Muscle layer of duodenum (tissue), 2 donors: Measurements from ENCODE around the gene PDCD1LG2.
"Not testable (repeated sequence)": the region's sequence is repeated elsewhere in the genome, so short reads cannot be mapped to it uniquely, and the experiment has no call there.

Source experiments
- H3K27ac ChIP-seq: one replicate; pipeline ENCODE4 v1.7.0; 2013; ENCODE audit warnings: mild to moderate bottlenecking, low read length
- H3K27me3 ChIP-seq: one replicate; pipeline ENCODE4 v1.7.0; 2013; ENCODE audit warnings: low read depth, mild to moderate bottlenecking, control low read depth, low read length
- H3K36me3 ChIP-seq, 2 donors: one replicate each; pipeline ENCODE4 v1.7.0; 2013; ENCODE audit warnings: low read length in 2 of 2, control low read depth in 1 of 2, mild to moderate bottlenecking in 1 of 2; ENCODE audit not compliant: insufficient read depth in 2 of 2, control insufficient read depth in 1 of 2
- H3K4me1 ChIP-seq, 2 donors: one replicate each; pipeline ENCODE4 v1.7.0; 2013; ENCODE audit warnings: low read length in 2 of 2, mild to moderate bottlenecking in 2 of 2, control low read depth in 1 of 2, moderate library complexity in 1 of 2; ENCODE audit not compliant: insufficient read depth in 2 of 2, control insufficient read depth in 1 of 2
- H3K4me3 ChIP-seq, 2 donors: one replicate each; pipeline ENCODE4 v1.7.0; 2013; ENCODE audit warnings: low read length in 2 of 2, low read depth in 1 of 2, mild to moderate bottlenecking in 1 of 2
- H3K9me3 ChIP-seq, 2 donors: one replicate each; pipeline ENCODE4 v1.7.0; 2013; ENCODE audit warnings: low read length in 2 of 2, control low read depth in 1 of 2, mild to moderate bottlenecking in 1 of 2; ENCODE audit not compliant: control insufficient read depth in 1 of 2
- donor health status: healthy.

PDCD1LG2 gene

DNA sequence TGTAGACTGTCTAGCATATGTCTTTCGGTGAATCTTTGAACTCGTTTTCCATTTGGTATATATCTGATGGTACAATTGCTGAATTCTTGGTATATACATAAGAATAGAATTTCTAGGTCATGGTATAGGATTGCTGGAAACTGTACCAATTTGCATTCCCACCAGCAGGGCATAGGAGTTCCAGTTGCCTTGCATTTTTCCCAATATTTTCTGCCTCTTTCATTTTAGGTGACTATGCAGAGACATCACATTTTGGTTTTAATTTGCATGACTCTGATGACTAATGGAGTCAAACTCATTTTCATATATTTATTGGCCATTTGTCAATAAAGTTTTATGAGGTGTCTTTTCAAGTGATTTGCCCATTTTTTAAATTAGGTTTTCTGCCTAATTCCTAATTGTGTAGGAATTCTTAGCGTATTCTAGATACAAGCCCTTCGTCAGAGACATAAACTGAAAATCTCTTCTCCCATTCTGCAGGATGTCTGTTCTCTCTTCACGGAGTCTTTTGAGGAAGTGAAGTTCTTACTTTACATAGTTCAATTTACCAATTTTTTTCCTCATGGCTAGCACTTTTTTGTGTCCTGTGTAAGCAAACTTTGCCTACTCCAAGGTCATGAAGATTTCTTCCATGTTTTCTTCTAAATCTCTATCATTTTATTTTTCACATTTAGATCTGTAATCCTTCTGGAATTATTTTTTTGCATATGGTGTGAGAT is 28.9 kb upstream of the PDCD1LG2 start:
- Histone ChIP-seq H3K4me3 (no peak overlapping the region), H3K36me3 (no peaks in the 10 kb centered on the region), H3K9me3 (no peaks in the 10 kb centered on the region), H3K4me1 (no peaks in the 10 kb centered on the region), H3K27ac (no peak overlapping the region), H3K27me3 (no peaks in the 10 kb centered on the region)

DNA sequence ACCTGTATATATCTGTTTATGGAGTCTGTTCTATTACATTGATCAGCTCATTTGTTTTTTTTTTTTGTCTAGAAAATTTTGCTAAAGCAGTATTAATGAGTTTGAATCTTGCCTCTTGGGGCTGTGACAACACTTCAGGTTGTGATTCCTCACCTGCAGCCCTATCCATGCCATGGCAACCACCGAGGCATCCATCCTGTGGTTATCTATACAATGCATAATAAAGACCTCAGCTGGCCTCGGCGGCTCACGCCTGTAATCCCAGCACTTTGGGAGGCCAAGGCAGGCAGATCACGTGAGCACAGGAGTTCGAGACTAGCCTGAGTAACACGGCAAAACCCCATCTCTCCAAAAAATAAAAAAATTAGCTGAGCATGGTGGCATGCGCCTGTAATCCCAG is 28.1 kb upstream of the PDCD1LG2 start:
- no peaks in the 10 kb centered on the region for H3K36me3 ChIP-seq
- no peak overlapping the region for H3K4me3 ChIP-seq
- H3K27me3 ChIP-seq: no peaks in the 10 kb centered on the region
- H3K4me1 ChIP-seq: no peaks in the 10 kb centered on the region
- H3K27ac ChIP-seq: no peak overlapping the region
- H3K9me3 ChIP-seq: no peaks in the 10 kb centered on the region

DNA sequence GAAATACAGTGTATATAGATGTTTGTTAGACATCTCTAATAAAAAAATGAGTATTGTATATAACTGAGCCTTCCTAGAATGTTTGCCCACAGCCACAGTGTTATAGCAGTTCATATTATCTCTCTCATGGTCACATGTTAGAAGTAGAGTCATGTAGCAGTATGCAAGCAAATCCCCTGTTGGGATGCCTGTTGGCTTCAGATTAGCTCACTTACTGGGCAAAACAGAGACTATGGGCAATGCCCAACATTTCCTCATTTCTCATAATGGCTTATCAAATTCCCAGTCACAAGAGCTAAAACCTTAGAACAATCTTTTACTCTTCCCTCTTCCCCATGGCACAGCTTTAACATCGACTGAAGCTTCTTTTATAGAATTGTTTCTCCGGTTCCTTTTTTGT is 27.0 kb upstream of the PDCD1LG2 start:
- H3K36me3 ChIP-seq: no peaks in the 10 kb centered on the region
- H3K9me3 ChIP-seq: no peaks in the 10 kb centered on the region
- no peaks in the 10 kb centered on the region for H3K27me3 ChIP-seq
- H3K27ac ChIP-seq: no peak overlapping the region
- H3K4me1 ChIP-seq: no peaks in the 10 kb centered on the region
- no peak overlapping the region for H3K4me3 ChIP-seq

DNA sequence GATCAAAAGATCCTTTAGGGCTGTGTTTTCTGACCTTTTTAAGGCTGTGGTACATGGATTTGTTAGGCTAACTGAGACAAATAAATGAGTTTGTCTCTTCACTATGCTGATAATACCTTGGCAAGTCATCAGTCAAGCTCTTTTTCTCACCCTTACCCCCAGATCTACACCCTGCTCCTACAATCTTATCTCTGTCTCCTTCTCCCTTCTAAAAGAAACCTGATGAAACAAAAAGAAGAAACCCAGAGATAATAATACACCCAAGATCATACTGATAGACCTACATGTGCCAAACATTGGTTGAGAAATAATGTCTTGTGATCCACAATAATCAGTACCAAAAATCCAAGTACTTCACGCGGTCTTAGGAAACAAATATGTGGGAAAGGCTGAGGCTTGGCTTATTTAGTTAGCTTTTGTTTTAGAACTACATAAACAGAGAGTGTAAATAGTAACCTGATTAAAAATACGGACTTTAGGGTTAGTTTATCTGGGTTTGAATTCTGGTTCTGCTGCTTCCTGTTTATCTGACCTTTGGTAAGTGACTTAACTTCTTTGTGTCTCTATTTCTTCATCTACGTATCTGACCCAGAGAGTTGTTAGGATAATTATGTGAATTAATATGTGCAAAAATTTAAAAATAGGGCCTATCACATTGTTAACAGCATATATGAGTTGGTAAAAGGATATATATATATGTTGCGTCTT is 24.8 kb upstream of the PDCD1LG2 start:
- H3K27me3 ChIP-seq: no peaks in the 10 kb centered on the region
- no peak overlapping the region for H3K27ac ChIP-seq
- no peaks in the 10 kb centered on the region for H3K4me1 ChIP-seq

DNA sequence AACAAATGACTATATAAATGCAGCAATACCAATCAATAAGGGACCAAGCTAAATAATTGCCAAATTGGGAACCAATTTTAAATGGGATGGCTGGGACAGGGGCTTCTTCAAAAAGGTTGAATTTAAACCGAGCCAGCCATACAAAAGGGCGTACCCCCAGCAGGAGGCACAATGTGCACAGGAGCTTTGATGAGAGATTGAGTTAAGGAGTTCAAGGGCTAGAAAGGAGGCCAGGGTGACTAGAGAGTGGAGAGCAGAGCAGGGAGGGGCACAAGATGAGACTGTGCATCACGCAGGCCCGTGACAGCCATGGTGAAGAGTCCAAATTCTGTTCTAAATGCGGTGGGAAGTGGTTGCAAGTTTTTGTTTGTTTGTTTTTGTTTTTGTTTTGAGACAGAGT is 23.3 kb upstream of the PDCD1LG2 start:
- no peaks in the 10 kb centered on the region for H3K36me3 ChIP-seq
- H3K4me3 ChIP-seq: no peak overlapping the region
- H3K4me1 ChIP-seq: no peaks in the 10 kb centered on the region
- H3K9me3 ChIP-seq: no peaks in the 10 kb centered on the region
- H3K27ac ChIP-seq: no peak overlapping the region
- H3K27me3 ChIP-seq: no peaks in the 10 kb centered on the region

More for the DNA sequence above, 24.8 kb upstream of the PDCD1LG2 start:
- no peaks in the 10 kb centered on the region for H3K36me3 ChIP-seq
- H3K4me3 ChIP-seq: no peak overlapping the region
- no peaks in the 10 kb centered on the region for H3K9me3 ChIP-seq

DNA sequence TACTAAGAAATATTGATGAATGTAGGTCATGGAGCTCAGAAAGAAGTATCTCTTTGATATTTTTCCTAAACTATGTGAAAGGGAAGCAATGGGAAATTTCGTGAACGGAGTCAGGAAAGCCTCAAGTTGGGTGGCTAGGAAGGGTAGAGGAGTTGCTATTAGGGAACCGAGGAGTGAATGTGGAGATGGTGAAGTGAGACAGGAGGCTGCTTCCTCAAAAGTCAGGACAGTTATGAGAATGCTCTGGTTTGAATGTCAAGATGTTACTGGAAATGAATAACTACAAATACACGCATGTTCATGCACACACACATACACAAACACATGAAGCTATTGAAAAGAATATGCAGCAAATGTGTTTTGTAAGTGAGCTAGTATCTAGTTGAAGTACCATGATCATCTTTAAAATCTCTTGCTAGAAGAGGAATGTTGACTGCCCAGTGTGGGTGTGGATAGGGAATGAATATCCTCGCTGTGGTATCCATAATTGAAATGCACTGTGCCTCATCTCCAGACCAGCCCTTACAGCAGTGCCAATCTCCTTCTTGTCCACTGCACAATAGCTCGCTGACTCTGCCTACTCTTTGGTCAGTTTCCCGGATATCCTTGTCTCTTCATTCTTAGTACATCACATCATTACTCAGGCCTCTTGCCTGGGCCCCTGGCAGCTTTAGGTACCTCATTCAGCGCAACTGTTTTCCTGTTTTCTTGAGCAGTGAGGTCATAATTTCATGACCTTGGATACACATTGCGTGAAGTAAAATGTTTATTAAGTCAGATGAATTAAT is 21.9 kb upstream of the PDCD1LG2 start:
- H3K9me3 ChIP-seq: no peaks in the 10 kb centered on the region
- no peak overlapping the region for H3K27ac ChIP-seq

DNA sequence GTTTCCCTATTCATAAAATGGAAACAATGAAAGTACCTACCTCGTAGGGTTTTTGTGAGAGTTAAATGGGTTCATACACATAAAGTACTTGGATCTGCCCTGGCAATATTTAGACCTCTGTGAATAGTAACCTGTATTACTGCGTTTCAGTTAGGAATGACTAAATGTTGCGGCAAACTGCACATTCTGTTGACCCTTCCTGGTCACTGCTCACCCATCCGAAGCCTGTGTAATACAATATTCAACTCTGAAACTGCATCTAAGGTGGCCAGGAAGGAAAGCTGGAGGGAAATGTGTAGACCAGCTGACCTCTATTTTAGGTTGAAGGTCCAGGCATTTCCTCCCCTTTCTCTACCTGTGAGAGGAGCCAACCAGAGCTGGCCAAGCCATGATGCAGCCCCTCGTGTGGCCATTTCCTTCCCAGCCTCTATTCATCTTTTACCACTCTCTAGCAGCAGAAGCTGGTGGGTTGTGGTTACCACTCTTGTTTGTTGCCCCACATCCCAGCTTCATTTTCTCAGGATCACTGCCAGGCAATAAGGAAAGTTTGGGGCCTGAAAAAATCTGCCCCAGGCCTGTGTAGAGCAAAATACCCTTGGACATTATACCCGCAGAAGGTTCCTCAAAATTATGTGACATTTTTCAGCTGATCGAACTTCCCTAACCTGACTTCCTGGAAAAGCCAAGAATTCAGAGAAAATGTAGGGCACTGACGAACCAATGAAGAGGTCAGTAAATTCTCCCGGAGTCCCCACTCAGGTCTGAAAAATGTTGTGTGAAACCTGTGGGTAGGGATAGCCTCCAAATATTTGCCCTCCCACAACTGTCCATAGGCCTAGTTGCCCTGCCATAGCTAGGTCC is 20.5 kb upstream of the PDCD1LG2 start:
- Histone ChIP-seq H3K4me1 (no peaks in the 10 kb centered on the region), H3K36me3 (no peaks in the 10 kb centered on the region), H3K9me3 (no peaks in the 10 kb centered on the region), H3K27ac (no peak overlapping the region), H3K27me3 (no peaks in the 10 kb centered on the region), H3K4me3 (no peak overlapping the region)

More for the DNA sequence above, 21.9 kb upstream of the PDCD1LG2 start:
- no peak overlapping the region for H3K4me3 ChIP-seq
- H3K27me3 ChIP-seq: no peaks in the 10 kb centered on the region
- H3K36me3 ChIP-seq: no peaks in the 10 kb centered on the region
- no peaks in the 10 kb centered on the region for H3K4me1 ChIP-seq

DNA sequence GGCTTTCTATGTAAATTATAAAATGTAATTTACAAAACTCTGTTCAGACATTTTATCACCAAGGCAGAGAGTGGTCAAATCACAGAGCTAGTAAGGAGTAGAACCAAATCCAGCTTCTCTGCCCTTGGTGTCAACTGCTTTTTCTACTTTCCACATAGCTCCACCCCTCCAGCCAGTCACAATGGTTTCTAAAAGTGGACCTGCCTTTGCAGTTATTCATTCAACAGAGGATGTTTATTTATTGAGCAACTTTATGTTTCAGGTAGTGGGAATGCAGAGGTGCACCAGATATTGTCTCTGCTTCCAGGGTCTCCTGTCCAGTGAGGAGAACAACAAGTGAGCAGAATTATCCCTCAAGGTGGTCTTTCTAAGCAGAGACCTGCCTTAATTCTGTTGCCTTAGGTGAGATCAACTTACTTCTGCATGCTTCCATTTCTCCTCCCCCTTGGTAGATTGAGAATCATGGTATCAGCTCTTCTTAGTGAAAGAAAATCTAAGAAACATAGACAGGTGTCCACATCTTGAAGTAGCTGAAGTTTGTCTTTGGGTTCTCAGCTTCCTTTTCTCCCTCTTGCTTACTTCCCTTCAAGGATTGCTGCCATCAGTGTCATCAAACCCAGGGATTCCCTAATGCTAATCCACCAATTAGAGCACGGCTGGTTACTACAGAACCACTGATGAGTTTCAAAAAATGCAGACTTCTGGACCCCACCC is 17.2 kb upstream of the PDCD1LG2 start:
- Histone ChIP-seq H3K27ac (no peak overlapping the region), H3K9me3 (no peaks in the 10 kb centered on the region), H3K27me3 (no peaks in the 10 kb centered on the region), H3K4me1 (no peaks in the 10 kb centered on the region), H3K36me3 (no peaks in the 10 kb centered on the region), H3K4me3 (no peak overlapping the region)

DNA sequence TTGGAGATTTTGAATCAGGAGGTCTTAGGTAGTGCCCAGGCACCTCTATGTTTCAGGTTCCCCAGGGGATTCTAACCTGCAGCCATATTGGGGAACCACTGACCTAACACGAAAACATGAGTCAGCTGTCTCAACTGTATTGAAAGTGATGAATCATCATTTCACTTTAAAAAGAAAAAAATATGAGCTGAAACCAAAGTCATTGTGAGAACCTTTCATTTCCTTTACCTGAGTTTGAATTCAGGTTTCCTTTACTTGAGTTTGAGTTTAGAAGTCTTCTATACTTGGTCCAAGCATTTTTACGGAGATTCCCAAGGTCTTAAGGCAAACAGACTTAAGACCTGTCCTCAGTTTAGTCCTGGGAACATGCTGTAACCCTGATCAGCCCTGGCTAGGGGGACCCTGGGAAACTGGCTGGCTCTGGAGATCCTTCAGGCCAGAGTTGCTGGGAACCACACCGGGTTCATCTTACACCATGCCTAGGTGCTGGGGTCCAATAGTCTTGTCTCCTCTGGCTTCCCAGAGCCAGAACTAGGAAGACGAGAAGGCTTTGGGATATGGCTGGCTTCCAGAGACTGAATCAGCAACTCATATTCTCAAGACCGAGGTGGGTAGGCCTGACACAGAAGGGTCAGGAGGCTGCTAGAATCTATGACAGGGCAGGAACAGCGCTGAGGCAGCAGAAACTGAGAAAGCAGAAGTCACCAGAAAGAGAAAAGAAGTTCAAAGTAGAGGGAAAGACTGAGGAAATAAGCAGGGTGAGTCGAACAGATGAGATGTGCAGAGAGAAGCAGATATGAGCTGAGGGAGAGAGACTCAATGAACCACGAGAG is 16.4 kb upstream of the PDCD1LG2 start:
- H3K9me3 ChIP-seq: no peaks in the 10 kb centered on the region
- peak overlapping the region; percentile 17 for H3K27ac ChIP-seq
- H3K27me3 ChIP-seq: no peaks in the 10 kb centered on the region
- no peak overlapping the region for H3K4me3 ChIP-seq
- H3K36me3 ChIP-seq: no peaks in the 10 kb centered on the region
- H3K4me1 ChIP-seq: no peaks in the 10 kb centered on the region

DNA sequence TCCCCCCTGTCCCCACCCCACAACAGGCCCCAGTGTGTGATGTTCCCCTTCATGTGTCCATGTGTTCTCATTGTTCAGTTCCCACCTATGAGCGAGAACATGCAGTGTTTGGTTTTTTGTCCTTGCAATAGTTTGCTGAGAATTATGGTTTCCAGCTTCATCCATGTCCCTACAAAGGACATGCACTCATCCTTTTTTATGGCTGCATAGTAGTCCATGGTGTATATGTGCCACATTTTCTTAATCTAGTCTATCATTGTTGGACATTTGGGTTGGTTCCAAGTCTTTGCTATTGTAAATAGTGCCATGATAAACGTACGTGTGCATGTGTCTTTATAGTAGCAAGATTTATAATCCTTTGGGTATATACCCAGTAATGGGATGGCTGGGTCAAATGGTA is 15.6 kb upstream of the PDCD1LG2 start:
- H3K9me3 ChIP-seq, H3K36me3 ChIP-seq, H3K27me3 ChIP-seq, H3K4me3 ChIP-seq, H3K4me1 ChIP-seq, H3K27ac ChIP-seq: not testable (repeated sequence)
